Fibroblast of mammary gland (primary cell): ENCODE measurements around the gene MYBPC2.

Experiments used
- DNase-seq: peaks from one replicate; pipeline ENCODE4 v3.0.0-alpha.2; 2010; ENCODE audit warnings: low read depth
- H3K4me3 ChIP-seq: 2 replicates; pipeline ENCODE4 v1.5.1; 2011; ENCODE audit warnings: low read depth, mild to moderate bottlenecking, low read length, moderate library complexity; ENCODE audit not compliant: control insufficient read depth
- CTCF ChIP-seq: conservative IDR thresholded peaks from 2 replicates; pipeline ENCODE4 v1.5.1; 2011; ENCODE audit warnings: low read depth, low read length, inconsistent platforms; ENCODE audit not compliant: control insufficient read depth, insufficient read depth

Gene MYBPC2

GRCh38 chr19:50417111-50418081 is 15.3 kb upstream of the MYBPC2 start:
- no peak for TF ChIP-seq CTCF
- no peak for DNase-seq
- no peak overlapping the region for H3K4me3 ChIP-seq

GRCh38 chr19:50418176-50419021 is 14.3 kb upstream of the MYBPC2 start, which contains the start of gene SPIB:
Gene SPIB (plus strand): TSS chr19:50418938. CDS start chr19:50418963, 25 bp downstream.
- no peak for DNase-seq
- no peak for TF ChIP-seq CTCF
- H3K4me3 ChIP-seq, result no peak within 1 kb of the TSS

- no peak for TF ChIP-seq CTCF
- H3K4me3 ChIP-seq, result no peak overlapping the region
- DNase-seq, result no peak
Measured at GRCh38 chr19:50419022-50419579, 13.6 kb upstream of the MYBPC2 start.

GRCh38 chr19:50419580-50420035 is 13.1 kb upstream of the MYBPC2 start:
- DNase-seq, result no peak
- H3K4me3 ChIP-seq, result no peak overlapping the region
- TF ChIP-seq CTCF, result no peak

GRCh38 chr19:50420127-50420526 is 12.6 kb upstream of the MYBPC2 start:
- no peak for DNase-seq
- TF ChIP-seq CTCF, result no peak
- H3K4me3 ChIP-seq, result no peak overlapping the region

DNA sequence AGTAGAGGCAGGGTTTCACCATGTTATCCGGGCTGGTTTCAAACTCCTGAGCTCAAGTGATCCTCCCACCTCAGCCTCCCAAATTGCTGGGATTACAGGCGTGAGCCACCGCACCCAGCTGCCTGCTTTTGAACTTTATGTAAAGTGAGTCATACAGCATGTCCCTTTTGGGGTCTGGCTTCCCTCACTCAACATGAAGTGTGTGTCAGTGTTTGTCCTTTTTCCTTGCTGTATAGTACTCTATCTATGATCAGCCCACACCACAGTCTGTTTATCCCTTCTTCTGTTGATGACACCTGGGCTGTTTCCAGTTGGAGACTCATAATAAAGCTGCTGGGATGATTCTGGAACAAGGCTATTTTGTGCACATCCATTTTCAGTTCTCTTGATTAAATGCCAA is 11.9 kb upstream of the MYBPC2 start:
- TF ChIP-seq CTCF, result no peak
- H3K4me3 ChIP-seq, result no peak overlapping the region
- DNase-seq, result no peak
